H9 (cell line): ENCODE data around the gene PKD2L1. TPM values are rescaled to one million over a fixed set of nuclear protein-coding genes. Genes with fewer than 3 reads are reported as not detected.

Experiments
- DNase-seq: peaks from one replicate; pipeline ENCODE4 v3.0.0-alpha.2; 2017
- H2AFZ ChIP-seq: one replicate; pipeline ENCODE4 v1.6.1; 2013; ENCODE audit warnings: mild to moderate bottlenecking, low read length, control low read depth, moderate library complexity
- H2AK5ac ChIP-seq: 2 replicates; pipeline ENCODE4 v1.6.1; 2013; ENCODE audit warnings: low read length, control low read depth, mixed read lengths; ENCODE audit not compliant: insufficient read length
- H2BK120ac ChIP-seq: one replicate; pipeline ENCODE4 v1.6.1; 2013; ENCODE audit warnings: low read depth, mild to moderate bottlenecking, low read length, control low read depth, inconsistent platforms; ENCODE audit not compliant: poor library complexity, severe bottlenecking
- H2BK12ac ChIP-seq: 2 replicates; pipeline ENCODE4 v1.6.1; 2013; ENCODE audit warnings: low read length, control low read depth, mixed read lengths, low read depth; ENCODE audit not compliant: insufficient read length
- H2BK15ac ChIP-seq: 2 replicates; pipeline ENCODE4 v1.6.1; 2013; ENCODE audit warnings: low read depth, low read length, control low read depth
- H2BK20ac ChIP-seq: one replicate; pipeline ENCODE4 v1.6.1; 2013; ENCODE audit warnings: low read depth, mild to moderate bottlenecking, low read length, control low read depth, inconsistent platforms; ENCODE audit not compliant: poor library complexity, severe bottlenecking
- H2BK5ac ChIP-seq: 2 replicates; pipeline ENCODE4 v1.6.1; 2013; ENCODE audit warnings: low read length, control low read depth, mixed read lengths; ENCODE audit not compliant: insufficient read length
- H3K14ac ChIP-seq: 2 replicates; pipeline ENCODE4 v1.6.1; 2013; ENCODE audit warnings: low read length, control low read depth; ENCODE audit not compliant: insufficient read depth
- H3K18ac ChIP-seq: 2 replicates; pipeline ENCODE4 v1.6.1; 2013; ENCODE audit warnings: low read depth, mild to moderate bottlenecking, mixed read lengths, low read length, control low read depth; ENCODE audit not compliant: insufficient read length
- H3K23ac ChIP-seq: 2 replicates; pipeline ENCODE4 v1.6.1; 2013; ENCODE audit warnings: low read length, control low read depth, mixed read lengths, low read depth; ENCODE audit not compliant: insufficient read length
- H3K23me2 ChIP-seq: 2 replicates; pipeline ENCODE4 v1.6.1; 2013; ENCODE audit warnings: low read depth, mild to moderate bottlenecking, mixed read lengths, low read length, control low read depth; ENCODE audit not compliant: insufficient read length, poor library complexity, severe bottlenecking
- H3K27ac ChIP-seq: 2 replicates; pipeline ENCODE4 v1.5.1; 2013; ENCODE audit warnings: low read length, control low read depth, mixed read lengths, low read depth; ENCODE audit not compliant: insufficient read length
- H3K27me3 ChIP-seq: 2 replicates; pipeline ENCODE4 v1.6.1; 2013; ENCODE audit warnings: low read length, control low read depth, inconsistent platforms; ENCODE audit not compliant: insufficient read depth
- H3K4ac ChIP-seq: 2 replicates; pipeline ENCODE4 v1.6.1; 2013; ENCODE audit warnings: low read depth, mild to moderate bottlenecking, control low read depth, inconsistent platforms, low read length, moderate library complexity
- H3K4me1 ChIP-seq: 2 replicates; pipeline ENCODE4 v1.6.1; 2013; ENCODE audit warnings: low read length, control low read depth, inconsistent platforms; ENCODE audit not compliant: insufficient read depth
- H3K4me2 ChIP-seq: 2 replicates; pipeline ENCODE4 v1.6.1; 2013; ENCODE audit warnings: low read length, control low read depth, mixed read lengths; ENCODE audit not compliant: insufficient read length, insufficient read depth
- H3K56ac ChIP-seq: 2 replicates; pipeline ENCODE4 v1.6.1; 2013; ENCODE audit warnings: low read depth, mild to moderate bottlenecking, mixed read lengths, low read length, control low read depth; ENCODE audit not compliant: insufficient read length
- H3K79me1 ChIP-seq: 2 replicates; pipeline ENCODE4 v1.6.1; 2013; ENCODE audit warnings: low read depth, mild to moderate bottlenecking, moderate library complexity, low read length, control low read depth, inconsistent platforms; ENCODE audit not compliant: insufficient read depth, poor library complexity, severe bottlenecking
- H3K79me2 ChIP-seq: 2 replicates; pipeline ENCODE4 v1.6.1; 2013; ENCODE audit warnings: low read length, control low read depth, inconsistent platforms; ENCODE audit not compliant: insufficient read depth
- H3K9ac ChIP-seq: 2 replicates; pipeline ENCODE4 v1.6.1; 2013; ENCODE audit warnings: low read length, control low read depth, mixed read lengths; ENCODE audit not compliant: insufficient read length; ENCODE audit errors: extremely low read depth
- H3K9me3 ChIP-seq: one replicate; pipeline ENCODE4 v1.6.1; 2013; ENCODE audit warnings: low read depth, low read length, inconsistent platforms; ENCODE audit not compliant: control insufficient read depth
- H3T11ph ChIP-seq: one replicate; pipeline ENCODE4 v1.6.1; 2013; ENCODE audit warnings: mild to moderate bottlenecking, low read length, control low read depth, inconsistent platforms
- H4K20me1 ChIP-seq: one replicate; pipeline ENCODE4 v1.6.1; 2013; ENCODE audit not compliant: control insufficient read depth, insufficient read length, insufficient read depth
- H4K5ac ChIP-seq: 2 replicates; pipeline ENCODE4 v1.6.1; 2013; ENCODE audit warnings: low read depth, mild to moderate bottlenecking, mixed read lengths, low read length, control low read depth; ENCODE audit not compliant: insufficient read length
- H4K8ac ChIP-seq: replicated peaks from 2 replicates; pipeline ENCODE4 v1.6.1; 2013; ENCODE audit warnings: low read length, control low read depth, mixed read lengths, low read depth; ENCODE audit not compliant: insufficient read length
- H4K91ac ChIP-seq: 2 replicates; pipeline ENCODE4 v1.6.1; 2013; ENCODE audit warnings: low read depth, mild to moderate bottlenecking, moderate library complexity, mixed read lengths, low read length, control low read depth; ENCODE audit not compliant: insufficient read length
- H3K27ac Mint-ChIP-seq, 3 experiments: 2 replicates in 2 of 3; 3 replicates in 1 of 3; pipeline ENCODE4 v1.8.0; 2020 to 2021; ENCODE audit warnings: mixed read lengths in 3 of 3, mild to moderate bottlenecking in 1 of 3, moderate library complexity in 1 of 3
- H3K27me3 Mint-ChIP-seq: 2 replicates; pipeline ENCODE4 v1.8.0; 2021; ENCODE audit warnings: low read depth, mild to moderate bottlenecking, moderate library complexity, mixed read lengths
- H3K36me3 Mint-ChIP-seq, 3 experiments: 2 replicates in 2 of 3; 3 replicates in 1 of 3; pipeline ENCODE4 v1.8.0; 2020 to 2021; ENCODE audit warnings: low read depth in 3 of 3, mixed read lengths in 3 of 3; ENCODE audit not compliant: insufficient read depth in 1 of 3
- H3K4me1 Mint-ChIP-seq, 2 experiments: 2 replicates each; pipeline ENCODE4 v1.8.0; 2020; ENCODE audit warnings: mixed read lengths in 2 of 2
- H3K4me3 Mint-ChIP-seq, 2 experiments: 2 replicates in 1 of 2; 3 replicates in 1 of 2; pipeline ENCODE4 v1.8.0; 2020 to 2021; ENCODE audit warnings: mild to moderate bottlenecking in 2 of 2, mixed read lengths in 2 of 2, moderate library complexity in 1 of 2
- H3K9me3 Mint-ChIP-seq, 2 experiments: 2 replicates in 1 of 2; 3 replicates in 1 of 2; pipeline ENCODE4 v1.8.0; 2020; ENCODE audit warnings: mild to moderate bottlenecking in 2 of 2, mixed read lengths in 2 of 2, moderate library complexity in 1 of 2
- CTCF ChIP-seq: fragments of 200-600 bp; sonication (generic); conservative IDR thresholded peaks from 3 replicates; pipeline ENCODE4 v1.8.0; 2021; ENCODE audit warnings: antibody characterized with exemption, mild to moderate bottlenecking
- WGBS: extraction: QIAGEN DNeasy Blood & Tissue Kit; methylation state at CpG from one replicate; pipeline ENCODE4 v1.1.7; 2013; ENCODE audit warnings: missing lambda C conversion rate, low lambda C conversion rate, mixed read lengths; ENCODE audit not compliant: insufficient read length; ENCODE audit errors: extremely low coverage; 5-methylcytosine and 5-hydroxymethylcytosine counted together
- total RNA-seq: library from RNA; stranded (reverse); gene quantifications from 2 replicates; pipeline ENCODE4 v1.2.1, GENCODE V29; 2021

PKD2L1 gene
- total RNA-seq, 1 experiment from 2014 or later = 0.20 TPM

- no peak for DNase-seq
- no CpG with 5 or more reads among the region's 32 CpGs for WGBS
- Histone ChIP-seq H2BK5ac (no peak overlapping the region), H3K79me1 (peaks cover 16% of the 10 kb centered on the region), H4K8ac (no peak overlapping the region), H2AK5ac (no peak overlapping the region), H2BK15ac (no peak overlapping the region), H3K23me2 (peaks cover 18% of the 10 kb centered on the region), H3K18ac (peak overlapping the region; percentile 1), H2BK12ac (no peak overlapping the region), H2BK20ac (no peak overlapping the region), H3K27ac (no peak overlapping the region), H3K56ac (no peak overlapping the region), H2BK120ac (no peak overlapping the region), H3K4me2 (peak overlapping the region; percentile 70), H3T11ph (no peak overlapping the region), H3K4me1 (peaks cover 2% of the 10 kb centered on the region; the same call in 1 of the 2 replicates), H4K91ac (no peak overlapping the region), H3K4ac (no peak overlapping the region), H4K20me1 (peaks cover 12% of the 10 kb centered on the region), H3K79me2 (peaks cover 51% of the 10 kb centered on the region), H2AFZ (no peak overlapping the region), H4K5ac (no peak overlapping the region), H3K9me3 (no peaks in the 10 kb centered on the region), H3K27me3 (no peaks in the 10 kb centered on the region), H3K23ac (no peak overlapping the region), H3K14ac (peak overlapping the region; percentile 21), H3K9ac (peak overlapping the region; percentile 81)
- Mint-ChIP-seq H3K27ac (peak overlapping the region; percentile 84 to 99 (median 85)), H3K36me3 (peaks cover 50 to 53% (median 51%) of the 10 kb centered on the region in 3 experiments), H3K4me1 (peaks cover 55 to 62% of the 10 kb centered on the region in 2 experiments), H3K9me3 (peaks cover 3 to 5% of the 10 kb centered on the region in 2 experiments; a peak in 2 of 5 replicates), H3K27me3 (no peaks in the 10 kb centered on the region; the same call in 1 of the 2 replicates), H3K4me3 (peak overlapping the region; percentile 90 to 100)
- TF ChIP-seq CTCF = no peak
These were observed 17.7 kb upstream of the PKD2L1 start for GRCh38 chr10:100347568-100348195.
